ENCODE results near the gene EIF4A3. TPM values are rescaled to one million over a fixed set of nuclear protein-coding genes. Genes with fewer than 3 reads are reported as not detected.

Gene EIF4A3
- total and polyA plus RNA-seq, 10 of the 15 experiments (the other 5 are each of a cell fraction or from before 2014, with no cell fraction given): 53.3 to 225 (median 103) TPM

- TF ChIP-seq NR2C1 (IDR thresholded peaks at IDR 0.05): no peak
- TF ChIP-seq RB1 (IDR thresholded peaks at IDR 0.05; ENCODE audit: borderline replicate concordance): no peak
- no peak for TF ChIP-seq MTA3 (IDR thresholded peaks at IDR 0.05; ENCODE audit: borderline replicate concordance, low read length)
- no peak for TF ChIP-seq ZBED1 (IDR thresholded peaks at IDR 0.05; ENCODE audit: borderline replicate concordance)
- no peak for TF ChIP-seq ZNF274 (IDR thresholded peaks at IDR 0.05; ENCODE audit: insufficient read depth, insufficient read length)
- TF ChIP-seq SRF (IDR thresholded peaks at IDR 0.05; ENCODE audit: low read depth in 2 of 2, low read length in 2 of 2): no peak
- TF ChIP-seq SUZ12 (IDR thresholded peaks at IDR 0.05; ENCODE audit: unreplicated experiment): no peak
- no peak for TF ChIP-seq IRF4 (IDR thresholded peaks at IDR 0.05; ENCODE audit: low read depth, low read length)
Measured at GRCh38 chr17:80102664-80103448, 44.1 kb downstream of the EIF4A3 start (continued).

GRCh38 chr17:80101946-80102663 is 44.8 kb downstream of the EIF4A3 start:
- Histone ChIP-seq H3K27ac (ENCODE audit: control insufficient read depth, insufficient read depth) (no peak overlapping the region), H4K20me1 (ENCODE audit: control insufficient read depth, insufficient read depth) (no peaks in the 10 kb centered on the region), H3K9me3 (replicated peaks; ENCODE audit: control insufficient read depth, insufficient read depth, low read length) (no peaks in the 10 kb centered on the region), H3K79me2 (ENCODE audit: control insufficient read depth, insufficient read depth, low read length) (no peaks in the 10 kb centered on the region; the same call in 1 of the 2 replicates), H3K4me2 (ENCODE audit: control insufficient read depth, insufficient read depth) (peak overlapping the region; percentile 75), H3K4me1 (ENCODE audit: control insufficient read depth, insufficient read depth, low read length) (peaks cover 16% of the 10 kb centered on the region), H3K4me3 (peak overlapping the region; percentile 92), H3K36me3 (ENCODE audit: control insufficient read depth in 2 of 2, insufficient read depth in 2 of 2, low read length in 1 of 2) (no peaks in the 10 kb centered on the region), H3K27me3 (replicated peaks in 1 of 2; ENCODE audit: control insufficient read depth in 2 of 2, insufficient read depth in 2 of 2, low read length in 1 of 2) (no peaks in the 10 kb centered on the region), H2AFZ (ENCODE audit: control insufficient read depth, low read depth, low read length) (peak overlapping the region; percentile 64), H3K9ac (ENCODE audit: control insufficient read depth, insufficient read depth, low read length) (peak overlapping the region; percentile 57)
- intact Hi-C loops (cut with micrococcal nuclease; ENCODE audit: unreplicated experiment) (no loop called here), in situ Hi-C loops (cut with MboI) (no loop called here)
- RAD21 ChIA-PET (ENCODE audit: unreplicated experiment): interaction anchor here (0.8 to 1.8 kb wide), 7 partner anchors 42 to 260 kb away, joined by 3 to 9 read pairs (median 4); no protein-coding TSS in a partner anchor
- FAIRE-seq (no peak), DNase-seq (ENCODE audit: low read depth, low spot score) (no peak), ATAC-seq (peak; percentile 34)
- WGBS (ENCODE audit: insufficient coverage, insufficient replicate concordance, low lambda C conversion rate, missing lambda C conversion rate): 37% methylated on average over 21 of the region's 21 CpGs
- TF ChIP-seq BRCA1 (IDR thresholded peaks at IDR 0.05; ENCODE audit: low read depth, low read length) (no peak), NBN (IDR thresholded peaks at IDR 0.05) (0 out of 2 replicates have a peak, but pooled peaks have one; percentile 6)
- CTCF ChIA-PET: interaction anchor here (0.6 to 1.8 kb wide), 24 partner anchors 8 to 828 kb away, joined by 3 to 21 read pairs (median 3); no protein-coding TSS in a partner anchor
- TSS peak; percentile 77 for BruUV-seq (replicated peaks)
- SMC1A ChIA-PET (ENCODE audit: uncharacterized antibody, unreplicated experiment): interaction anchor here (1.5 kb wide), 1 partner anchor 44 kb away, joined by 7 read pairs; no protein-coding TSS in a partner anchor
- POLR2A ChIA-PET: interaction anchor here (1.0 to 1.1 kb wide), 3 partner anchors 44 to 164 kb away, joined by 3 to 6 read pairs (median 4); no protein-coding TSS in a partner anchor
